ENCODE data around the gene SFXN1.
"Not testable (repeated sequence)": the region's sequence is repeated elsewhere in the genome, so short reads cannot be mapped to it uniquely, and the experiment has no call there.

The SFXN1 gene

GRCh38 chr5:175478384-175479124 is at the start of gene SFXN1:
TSS of gene SFXN1 (plus strand) at chr5:175478560. CDS start at chr5:175492104, 13,544 bp downstream.
- DNase-seq (ENCODE audit: low read depth in 2 of 2): peak; percentile 79 to 81

GRCh38 chr5:175434800-175435199 is 43.6 kb upstream of the SFXN1 start:
- no peak for DNase-seq (ENCODE audit: low read depth in 2 of 2)

- no peak for DNase-seq (ENCODE audit: low read depth in 2 of 2)
Observed at GRCh38 chr5:175436359-175436758, 42.0 kb upstream of the SFXN1 start.

GRCh38 chr5:175438234-175438857 is 40.0 kb upstream of the SFXN1 start:
- no peak for DNase-seq (ENCODE audit: low read depth in 2 of 2)

GRCh38 chr5:175443514-175444059 is 34.8 kb upstream of the SFXN1 start:
- DNase-seq (ENCODE audit: low read depth in 2 of 2): no peak

GRCh38 chr5:175444060-175444904 is 34.1 kb upstream of the SFXN1 start, which contains the start of gene DRD1:
TSS of gene DRD1 (minus strand) at chr5:175444182. CDS start at chr5:175443099, 1,083 bp downstream.
- DNase-seq (ENCODE audit: low read depth in 2 of 2): peak; percentile 43 to 50

GRCh38 chr5:175444905-175445456 is 33.4 kb upstream of the SFXN1 start:
- DNase-seq (ENCODE audit: low read depth in 2 of 2): no peak

- not testable (repeated sequence) for DNase-seq (ENCODE audit: low read depth in 2 of 2)
Observed at GRCh38 chr5:175446378-175446777, 32.0 kb upstream of the SFXN1 start.

- DNase-seq (ENCODE audit: low read depth in 2 of 2): no peak
Observed at GRCh38 chr5:175447571-175447970, 30.8 kb upstream of the SFXN1 start.

- no peak for DNase-seq (ENCODE audit: low read depth in 2 of 2)
Observed at GRCh38 chr5:175448276-175448675, 30.1 kb upstream of the SFXN1 start.

GRCh38 chr5:175452166-175452565 is 26.2 kb upstream of the SFXN1 start:
- no peak for DNase-seq (ENCODE audit: low read depth in 2 of 2)

- DNase-seq (ENCODE audit: low read depth in 2 of 2): not testable (repeated sequence)
Observed at GRCh38 chr5:175454338-175454737, 24.0 kb upstream of the SFXN1 start.

GRCh38 chr5:175456105-175456742 is 22.1 kb upstream of the SFXN1 start:
- DNase-seq (ENCODE audit: low read depth in 2 of 2): no peak

- DNase-seq (ENCODE audit: low read depth in 2 of 2): no peak
Observed at GRCh38 chr5:175457466-175457865, 20.9 kb upstream of the SFXN1 start.

GRCh38 chr5:175460126-175460525 is 18.2 kb upstream of the SFXN1 start:
- DNase-seq (ENCODE audit: low read depth in 2 of 2): no peak

- DNase-seq (ENCODE audit: low read depth in 2 of 2): no peak
Observed at GRCh38 chr5:175460552-175460951, 17.8 kb upstream of the SFXN1 start.

GRCh38 chr5:175461370-175461769 is 17.0 kb upstream of the SFXN1 start:
- DNase-seq (ENCODE audit: low read depth in 2 of 2): no peak

GRCh38 chr5:175463641-175464040 is 14.7 kb upstream of the SFXN1 start:
- no peak for DNase-seq (ENCODE audit: low read depth in 2 of 2)

- peak in 1 of 2 donors; percentile 57 for DNase-seq (ENCODE audit: low read depth in 2 of 2)
Observed at GRCh38 chr5:175464074-175464941, 14.1 kb upstream of the SFXN1 start.

- no peak for DNase-seq (ENCODE audit: low read depth in 2 of 2)
Observed at GRCh38 chr5:175464942-175465233, 13.5 kb upstream of the SFXN1 start.
